CD4-positive, alpha-beta T cell treated with Interleukin-15 for 1 hour (primary cell): Measurements from ENCODE around the gene ARHGDIG.
"Not testable (repeated sequence)": the region's sequence is repeated elsewhere in the genome, so short reads cannot be mapped to it uniquely, and the experiment has no call there.

Experiments
- DNase-seq: peaks from one replicate; pipeline ENCODE4 v3.0.0-alpha.2; 2020

The ARHGDIG gene

DNA sequence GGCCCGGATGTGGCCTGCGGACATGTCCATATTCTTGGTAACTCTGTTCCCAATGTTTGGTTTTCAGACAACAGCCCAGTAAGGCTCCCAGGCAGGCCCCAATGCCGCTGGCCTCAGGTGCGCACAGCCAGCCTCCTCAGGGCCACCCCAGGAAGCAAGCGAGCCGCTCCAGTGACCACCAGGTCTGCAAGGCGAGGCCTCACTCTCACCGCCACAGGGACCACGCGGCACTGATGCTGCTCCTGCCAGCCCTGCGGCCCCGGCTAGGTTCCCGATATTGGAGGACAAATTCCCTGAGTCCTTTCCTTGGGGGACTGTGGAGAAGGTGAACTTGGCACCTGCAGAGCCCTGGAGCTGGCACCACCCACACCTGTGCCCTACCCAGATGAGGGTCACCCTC lies 21.6 kb downstream of the ARHGDIG start:
- no peak for DNase-seq

DNA sequence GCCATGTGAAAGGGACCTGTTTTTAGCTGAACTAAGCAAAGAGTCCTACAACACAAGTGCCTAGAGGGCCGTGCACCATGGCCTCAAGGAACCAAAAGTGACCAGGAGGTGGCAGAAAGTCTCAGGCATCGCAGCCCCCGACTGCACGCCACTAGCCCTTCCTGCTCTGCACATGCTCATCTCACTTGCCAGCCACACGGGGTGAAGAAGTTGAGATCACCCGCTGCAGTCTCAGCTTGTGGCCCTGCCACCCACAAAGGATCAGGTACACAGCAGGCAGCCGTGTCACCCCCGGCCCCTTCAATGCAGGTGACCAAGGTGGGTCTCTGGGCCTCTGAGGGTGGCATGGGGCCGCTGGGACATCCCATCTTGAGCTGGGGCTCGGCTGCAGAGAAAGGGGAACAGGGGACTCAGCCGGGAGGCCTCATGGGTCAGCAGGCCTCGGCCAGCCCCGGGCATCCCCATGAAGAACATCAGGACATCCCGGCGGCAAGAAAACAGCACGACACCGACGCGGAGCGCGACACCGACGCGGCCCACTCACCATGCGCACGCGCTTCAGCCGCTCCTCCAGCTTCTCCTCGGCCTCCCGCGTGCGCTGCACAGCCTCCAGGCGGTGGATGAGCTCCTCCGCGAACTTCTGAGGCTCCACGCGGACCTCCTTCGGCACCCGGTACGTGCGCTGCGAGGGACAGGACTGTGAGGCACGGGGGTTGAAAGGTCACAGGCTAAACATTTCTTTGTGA lies 23.5 kb downstream of the ARHGDIG start:
- DNase-seq = no peak

DNA sequence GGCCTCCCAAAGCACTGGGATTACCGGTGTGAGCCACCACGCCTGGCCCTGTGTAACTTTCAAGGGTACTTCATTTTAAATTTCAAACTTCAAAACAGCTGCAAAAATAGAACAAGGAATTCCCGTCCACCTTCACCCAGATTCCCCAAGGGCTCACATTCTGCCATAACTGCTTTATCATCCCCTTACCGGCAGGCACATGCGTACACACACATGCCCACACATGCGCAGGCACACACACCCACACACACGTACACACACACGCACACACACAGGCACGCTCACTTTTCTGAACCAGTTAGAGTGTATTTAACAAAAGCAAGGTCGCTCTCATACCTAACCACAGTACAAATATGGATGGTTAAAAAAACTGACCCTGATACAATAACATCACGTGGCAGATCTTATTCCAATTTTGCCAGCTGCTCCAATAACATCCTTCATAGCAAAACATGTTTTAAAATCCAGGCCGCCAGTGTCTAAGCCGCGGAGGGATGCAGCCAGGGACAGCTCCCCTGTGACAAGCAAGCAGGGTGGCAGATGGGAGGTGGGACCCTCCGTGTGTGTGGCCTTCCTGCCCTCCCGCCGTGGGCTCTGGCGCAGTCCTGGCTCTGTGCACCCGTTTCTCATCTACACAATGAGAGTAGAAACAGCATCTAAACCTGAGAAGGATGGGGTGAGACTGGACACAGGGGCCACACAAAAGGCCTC lies 25.7 kb downstream of the ARHGDIG start:
- DNase-seq = no peak

DNA sequence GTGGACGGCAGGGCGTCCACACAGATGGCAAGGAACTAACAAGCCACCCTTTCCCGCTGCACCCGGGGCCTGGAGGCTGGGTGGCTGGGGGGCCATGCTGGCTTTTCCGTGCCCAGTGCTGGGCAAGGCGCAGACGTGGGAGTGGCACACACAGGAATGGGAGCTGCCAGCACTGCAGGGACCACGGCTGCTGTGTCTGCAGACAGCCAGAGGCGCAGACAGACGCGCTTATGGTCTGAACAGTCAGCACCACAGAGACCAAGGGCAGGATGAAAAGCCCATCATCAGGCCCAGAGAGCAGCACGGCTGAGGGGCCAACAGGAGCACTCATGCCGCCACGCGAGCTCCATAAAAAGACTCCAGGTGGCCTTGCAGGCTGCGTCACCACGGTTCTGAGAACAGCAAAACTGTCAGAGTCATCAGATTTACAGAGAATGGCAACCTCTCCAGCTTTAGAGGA lies 26.6 kb downstream of the ARHGDIG start:
- DNase-seq = no peak

DNA sequence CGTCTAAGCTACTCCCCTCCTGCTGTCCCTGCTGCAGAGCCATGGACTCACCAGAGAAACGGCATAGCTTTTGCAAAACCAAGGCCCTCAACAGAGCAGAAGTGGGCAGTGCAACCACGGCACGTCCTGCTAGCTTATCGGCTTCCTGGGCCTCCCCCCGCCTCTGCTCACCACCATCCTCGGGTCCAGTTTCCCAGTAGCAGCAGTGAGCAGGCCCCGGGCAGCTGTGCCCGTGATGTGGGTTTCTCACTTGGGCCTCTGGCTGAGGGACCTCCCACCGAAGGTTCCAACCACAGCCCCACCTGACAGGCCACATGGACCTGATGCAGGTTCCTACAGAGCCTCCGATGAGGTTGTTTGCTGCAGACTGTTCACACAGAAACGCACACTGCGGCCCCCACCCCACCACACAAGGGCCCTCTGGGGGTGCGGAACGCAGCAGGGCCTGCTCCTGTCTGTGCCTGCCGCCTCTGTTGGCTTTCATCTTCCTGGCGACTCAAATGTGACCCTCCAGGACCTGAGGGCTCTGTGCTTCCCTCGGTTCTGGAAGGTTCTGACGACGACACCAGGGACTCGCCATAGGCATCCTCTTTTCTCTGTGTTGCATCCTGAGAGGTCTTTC lies 27.4 kb downstream of the ARHGDIG start:
- DNase-seq = no peak

DNA sequence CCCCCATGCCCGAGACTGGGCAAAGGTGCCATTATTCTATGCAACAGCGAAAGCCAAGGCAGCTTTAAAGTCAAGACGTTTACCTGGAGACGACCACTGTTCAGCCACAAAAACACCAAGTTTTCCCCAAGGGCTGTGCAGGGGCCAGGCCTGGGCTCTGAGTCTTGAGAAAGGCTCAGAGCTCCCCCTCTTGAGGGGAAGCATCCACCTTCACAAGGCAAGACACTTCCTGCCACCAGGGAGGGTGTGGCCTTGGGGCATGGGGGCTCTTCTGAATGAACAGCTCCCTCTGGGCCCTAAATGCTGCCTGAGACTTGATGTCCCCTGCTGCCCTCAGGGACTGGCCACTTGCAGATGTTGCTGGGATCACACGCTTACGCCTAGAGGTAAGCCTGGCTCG lies 29.1 kb downstream of the ARHGDIG start:
- no peak for DNase-seq

DNA sequence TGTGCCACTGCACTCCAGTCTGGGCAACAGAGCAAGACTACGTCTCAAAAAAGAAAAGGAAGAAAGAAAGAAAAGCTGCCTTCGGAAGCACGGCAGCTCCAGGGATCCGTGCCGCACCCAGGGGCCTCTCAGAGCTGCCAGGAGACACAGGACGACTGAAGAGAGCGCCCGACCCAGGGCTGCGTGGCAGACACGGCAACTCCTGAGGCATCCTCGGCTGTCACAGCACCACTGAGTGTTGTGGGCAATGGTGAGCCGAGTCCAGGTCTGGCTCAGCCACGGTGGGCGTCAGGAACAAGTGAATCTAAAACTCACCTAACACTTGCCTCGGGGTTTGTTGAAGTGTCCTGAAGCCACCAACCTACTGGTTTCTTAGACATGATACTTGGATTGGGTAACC lies 31.3 kb downstream of the ARHGDIG start:
- no peak for DNase-seq

DNA sequence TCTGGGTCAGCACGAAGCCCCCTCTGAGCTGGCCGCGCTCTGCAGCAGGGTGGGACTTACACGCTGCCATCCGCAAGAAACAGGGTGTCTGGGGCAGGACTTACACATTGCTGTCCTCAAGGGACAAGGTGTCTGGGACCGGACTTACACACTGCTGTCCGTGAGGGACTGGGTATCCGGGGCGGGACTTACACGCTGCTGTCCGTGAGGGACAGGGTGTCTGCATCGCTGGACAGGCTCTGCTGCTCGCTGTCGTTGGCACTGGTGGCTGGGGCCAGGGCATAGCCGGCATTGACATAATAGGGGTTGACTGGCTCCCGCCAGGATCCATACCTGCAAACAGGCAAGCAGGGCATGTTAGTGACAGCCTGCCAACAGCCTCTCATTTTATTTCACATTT lies 34.0 kb downstream of the ARHGDIG start:
- no peak for DNase-seq

DNA sequence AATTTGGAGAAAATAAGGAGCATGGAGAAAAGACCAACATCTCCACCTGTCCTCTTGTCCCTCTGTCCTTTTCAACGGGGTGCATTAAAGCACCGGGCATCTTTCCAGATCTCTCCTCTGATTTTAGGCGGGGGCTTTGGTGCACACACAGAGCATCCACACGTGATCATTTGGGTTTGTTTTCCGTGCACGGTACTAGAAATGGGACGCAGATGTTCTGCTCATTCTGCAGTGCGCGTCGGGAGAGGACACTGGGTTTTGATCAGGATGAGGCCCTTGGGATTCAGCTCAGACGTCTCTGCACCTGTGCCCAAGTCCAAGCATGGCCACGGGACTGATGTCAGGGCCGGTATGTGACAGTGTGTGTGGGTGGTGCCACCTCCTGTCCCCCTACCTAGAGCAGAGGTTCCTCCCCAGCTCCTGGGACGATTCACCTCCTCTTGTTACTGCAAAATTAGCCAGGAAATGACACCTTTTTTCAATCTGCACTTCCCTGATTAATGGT lies 34.5 kb downstream of the ARHGDIG start:
- no peak for DNase-seq

DNA sequence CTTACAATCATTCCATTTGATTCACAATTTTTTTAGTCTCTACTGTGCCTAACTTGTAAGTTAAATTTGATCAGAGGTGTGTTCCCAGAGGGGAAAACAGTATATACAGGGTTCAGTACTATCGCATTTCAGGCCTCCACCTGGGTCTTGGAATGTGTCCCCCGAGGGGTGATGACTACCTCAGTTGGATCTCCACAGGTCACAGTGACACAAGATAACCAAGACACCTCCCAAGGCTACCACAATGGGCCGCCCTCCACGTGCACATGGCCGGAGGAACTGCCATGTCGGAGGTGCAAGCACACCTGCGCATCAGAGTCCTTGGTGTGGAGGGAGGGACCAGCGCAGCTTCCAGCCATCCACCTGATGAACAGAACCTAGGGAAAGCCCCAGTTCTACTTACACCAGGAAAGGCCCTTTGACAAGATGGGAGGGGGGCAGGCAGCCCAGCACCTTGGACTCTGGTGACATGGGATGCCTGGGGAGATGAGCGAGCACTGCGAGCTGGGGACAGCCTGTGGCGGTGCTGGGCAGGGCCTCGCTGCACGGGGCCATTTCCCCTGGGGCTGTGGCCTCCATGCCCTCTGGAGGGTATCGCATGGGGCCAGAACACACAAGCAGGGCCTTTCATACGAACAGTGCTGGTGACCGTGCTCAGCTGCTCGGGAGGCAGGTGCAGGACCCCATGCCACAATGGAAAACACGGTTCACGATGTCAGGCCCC lies 36.5 kb downstream of the ARHGDIG start:
- DNase-seq = no peak

DNA sequence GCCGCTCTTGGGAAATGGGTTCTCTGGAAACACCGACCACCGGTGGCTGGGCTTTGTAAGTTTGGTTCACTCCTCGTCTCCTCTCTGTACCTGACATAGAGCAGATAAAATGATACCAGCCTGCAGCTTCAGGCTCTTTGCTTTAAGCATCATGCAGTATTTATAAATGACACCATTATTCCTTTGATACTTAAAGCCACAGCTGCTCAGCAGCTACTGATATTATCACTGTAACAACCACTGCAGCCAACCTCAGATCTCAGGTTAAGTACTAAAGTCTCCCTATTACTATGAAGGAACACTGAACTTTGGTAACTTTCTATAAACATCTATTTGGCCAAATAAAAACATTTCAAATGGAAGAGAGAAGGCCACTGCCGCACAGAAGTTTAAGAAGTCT lies 37.2 kb downstream of the ARHGDIG start:
- no peak for DNase-seq

DNA sequence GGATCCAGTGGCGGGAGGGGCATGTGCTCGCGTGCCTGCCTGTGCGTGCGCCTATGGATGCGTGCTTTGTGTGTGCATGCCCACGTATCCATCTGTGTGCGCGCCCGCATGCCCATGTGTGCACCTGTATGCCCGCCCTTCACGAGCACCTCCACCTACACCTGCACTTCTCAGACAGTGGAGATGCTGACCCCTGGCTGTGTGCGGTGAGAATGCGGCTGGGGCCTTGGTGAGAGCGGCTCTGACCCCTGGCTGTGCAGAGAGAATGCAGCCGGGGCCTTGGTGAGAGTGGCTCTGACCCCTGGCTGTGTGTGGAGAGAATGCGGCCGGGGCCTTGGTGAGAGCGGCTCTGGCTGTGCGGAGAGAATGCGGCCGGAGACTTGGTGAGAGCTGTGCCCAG lies 38.2 kb downstream of the ARHGDIG start:
- no peak for DNase-seq

DNA sequence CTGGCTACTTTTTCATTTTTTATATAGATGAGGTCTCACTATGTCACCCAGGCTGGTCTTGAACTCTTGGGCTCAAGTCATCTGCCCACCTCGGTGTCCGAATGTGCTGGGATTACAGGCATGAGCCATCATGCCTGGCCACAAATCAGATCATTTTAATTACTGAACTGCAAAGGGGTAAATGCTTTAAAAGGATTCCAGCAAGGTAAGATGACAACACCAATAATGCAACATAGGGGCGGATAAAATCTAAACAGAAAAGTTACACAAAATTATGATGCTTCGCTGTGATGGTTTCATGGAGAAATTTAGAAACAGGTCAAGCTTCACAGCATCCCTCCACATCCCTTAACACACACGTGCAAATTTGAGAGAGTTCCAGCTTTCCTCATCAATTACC lies 39.8 kb downstream of the ARHGDIG start:
- DNase-seq = no peak

DNA sequence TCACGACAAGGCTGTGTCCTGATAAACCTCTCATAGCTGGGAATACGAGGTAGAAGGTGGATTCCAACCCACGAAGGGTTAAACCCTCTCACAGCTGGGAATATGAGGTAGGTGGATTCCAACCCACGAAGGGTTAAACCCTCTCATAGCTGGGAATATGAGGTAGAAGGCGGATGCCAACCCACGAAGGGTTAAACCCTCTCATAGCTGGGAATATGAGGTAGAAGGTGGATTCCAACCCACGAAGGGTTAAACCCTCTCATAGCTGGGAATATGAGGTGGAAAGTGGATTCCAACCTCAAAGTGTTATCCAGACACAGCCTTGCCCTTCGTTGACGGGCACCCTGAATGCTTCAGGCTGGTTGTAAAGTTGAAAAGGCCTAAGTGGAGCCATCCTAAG lies 41.1 kb downstream of the ARHGDIG start:
- no peak for DNase-seq

DNA sequence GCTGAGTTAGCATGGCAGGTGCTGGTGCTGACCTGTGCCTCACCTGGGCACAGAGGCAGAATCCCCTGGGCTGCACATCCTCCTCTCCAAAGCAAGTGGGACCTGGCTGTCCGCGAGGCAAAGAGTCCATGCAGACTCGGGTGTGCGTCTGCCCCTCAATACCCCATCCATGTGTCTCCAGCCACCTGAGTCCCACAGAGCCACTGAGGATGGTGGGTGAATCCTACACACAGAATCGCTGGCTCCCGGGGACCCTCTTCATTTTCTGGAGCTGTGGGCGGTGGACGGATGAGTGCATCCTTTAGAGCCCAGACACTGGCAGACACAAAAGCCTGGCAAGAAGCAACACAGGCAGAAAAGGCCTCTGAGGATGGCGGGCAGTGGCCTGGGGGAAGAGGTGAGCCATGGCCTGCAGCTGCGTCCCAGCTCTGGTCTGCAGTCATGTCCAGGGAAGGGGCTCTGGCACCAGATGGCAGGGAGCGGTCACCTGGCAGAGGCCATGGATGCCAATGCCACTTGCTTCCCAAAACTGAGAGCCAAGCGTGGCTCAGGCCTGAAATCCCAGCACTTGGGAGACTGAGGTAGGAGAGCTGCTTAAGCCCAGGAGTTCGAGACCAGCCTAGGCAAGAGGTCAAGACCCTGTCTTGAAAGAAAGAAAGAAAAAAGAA lies 42.2 kb downstream of the ARHGDIG start:
- no peak for DNase-seq

DNA sequence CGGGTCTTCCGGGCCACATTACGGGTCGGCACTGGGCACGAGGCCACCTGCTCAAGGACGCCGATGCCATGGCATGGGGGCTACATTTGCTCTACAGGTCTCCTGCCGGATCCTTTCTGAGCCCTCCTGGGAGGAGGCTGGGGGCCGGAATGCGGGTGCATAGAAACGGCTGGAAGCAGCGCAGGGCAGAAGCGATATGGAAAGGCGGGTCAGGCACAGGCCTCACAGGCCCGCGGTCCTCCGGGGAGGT lies 43.7 kb downstream of the ARHGDIG start:
- DNase-seq = no peak

DNA sequence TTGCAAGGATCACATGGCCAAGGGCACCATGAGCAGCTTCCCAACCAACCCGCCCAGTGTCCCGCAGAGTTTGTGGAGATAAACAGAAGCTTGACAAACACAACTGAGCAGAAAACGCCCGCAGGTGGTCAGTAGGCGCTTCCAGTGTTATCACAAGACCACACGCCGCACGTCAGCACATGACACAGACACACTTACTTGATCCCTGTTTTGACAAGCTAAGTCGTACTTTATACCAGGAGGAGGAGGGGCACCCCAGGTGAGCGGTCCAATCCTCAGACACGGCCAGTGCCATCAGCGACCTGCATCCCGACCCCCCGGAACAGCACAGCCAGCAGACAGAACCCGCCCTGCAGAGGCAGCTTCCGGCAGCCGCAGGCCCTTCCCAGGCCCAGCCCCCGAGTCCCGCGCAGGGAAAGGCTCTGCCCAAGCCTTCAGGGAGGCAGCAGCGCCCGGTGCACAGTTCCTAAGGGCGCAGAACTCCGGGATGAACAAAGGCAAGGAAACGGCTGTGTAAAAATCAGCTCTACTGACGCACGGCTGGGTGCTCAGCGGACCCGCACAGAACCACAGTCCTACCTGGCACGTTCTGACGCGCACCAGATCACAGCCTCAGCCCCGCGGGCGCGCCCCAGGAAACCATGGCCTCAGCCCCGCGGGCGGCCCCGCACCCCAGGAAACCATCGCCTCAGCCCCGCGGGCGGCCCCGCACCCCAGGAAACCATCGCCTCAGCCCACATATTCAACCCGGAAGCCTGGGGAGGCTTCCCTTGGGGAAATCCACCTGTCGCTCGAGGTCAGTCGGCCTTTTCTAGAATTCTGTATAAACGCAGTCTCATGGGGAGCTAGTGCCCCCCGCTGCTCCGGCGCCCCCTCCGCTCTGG lies 44.3 kb downstream of the ARHGDIG start:
- DNase-seq = peak; percentile 82

DNA sequence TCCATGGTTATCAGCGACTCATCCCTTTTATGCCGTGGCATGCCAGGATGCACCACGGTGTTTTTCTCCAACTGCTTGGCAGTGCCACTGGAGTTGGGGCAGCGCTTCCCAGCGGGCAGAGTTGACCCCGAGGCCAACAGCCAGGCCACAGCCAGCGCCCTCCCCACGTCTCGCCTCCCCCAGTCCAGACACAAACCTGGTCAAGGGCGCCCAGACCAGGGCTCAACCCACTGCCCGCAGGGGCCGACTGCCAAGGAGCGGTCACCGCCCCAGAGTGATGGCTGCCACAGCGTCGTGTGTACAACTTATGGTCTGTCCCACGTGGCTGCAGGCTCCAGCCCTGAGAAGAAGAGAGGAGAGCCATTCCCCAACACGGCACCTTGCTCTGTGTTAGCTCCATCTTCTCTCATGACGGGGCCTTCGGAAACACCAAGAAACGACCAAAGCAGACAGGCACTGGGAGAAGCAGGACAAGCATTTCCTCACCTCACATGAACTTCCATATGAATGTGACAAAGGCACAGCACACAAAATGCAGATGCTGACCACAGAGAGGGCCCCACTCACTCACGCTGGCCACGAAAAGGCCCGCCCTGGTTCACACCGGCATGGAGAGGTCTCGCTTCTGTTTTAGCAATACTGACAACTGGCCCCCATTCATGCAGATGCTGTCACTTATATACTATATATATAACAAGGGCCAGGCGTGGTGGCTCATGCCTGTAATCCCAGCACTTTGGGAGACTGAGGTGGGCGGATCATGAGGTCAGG lies 45.2 kb downstream of the ARHGDIG start:
- no peak for DNase-seq

DNA sequence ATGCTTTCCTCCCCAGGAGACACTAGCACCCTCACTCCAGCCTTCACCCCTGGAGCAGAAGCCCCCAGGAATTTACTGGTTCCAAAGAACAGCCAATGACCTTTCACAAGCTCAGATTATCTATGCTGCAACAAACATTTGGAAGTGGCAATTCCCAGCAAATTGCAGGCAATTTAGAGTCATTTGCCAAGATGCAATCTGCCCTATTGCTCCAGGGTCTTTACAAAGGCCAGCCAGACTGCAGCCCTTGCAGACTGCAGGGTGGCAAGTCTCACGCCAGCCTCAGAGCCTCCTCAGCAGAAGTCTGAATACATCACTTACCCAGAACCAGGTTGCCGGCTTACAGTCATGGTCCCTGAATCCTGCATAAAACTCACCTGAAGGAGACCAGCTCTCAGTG lies 50.4 kb downstream of the ARHGDIG start:
- no peak for DNase-seq

DNA sequence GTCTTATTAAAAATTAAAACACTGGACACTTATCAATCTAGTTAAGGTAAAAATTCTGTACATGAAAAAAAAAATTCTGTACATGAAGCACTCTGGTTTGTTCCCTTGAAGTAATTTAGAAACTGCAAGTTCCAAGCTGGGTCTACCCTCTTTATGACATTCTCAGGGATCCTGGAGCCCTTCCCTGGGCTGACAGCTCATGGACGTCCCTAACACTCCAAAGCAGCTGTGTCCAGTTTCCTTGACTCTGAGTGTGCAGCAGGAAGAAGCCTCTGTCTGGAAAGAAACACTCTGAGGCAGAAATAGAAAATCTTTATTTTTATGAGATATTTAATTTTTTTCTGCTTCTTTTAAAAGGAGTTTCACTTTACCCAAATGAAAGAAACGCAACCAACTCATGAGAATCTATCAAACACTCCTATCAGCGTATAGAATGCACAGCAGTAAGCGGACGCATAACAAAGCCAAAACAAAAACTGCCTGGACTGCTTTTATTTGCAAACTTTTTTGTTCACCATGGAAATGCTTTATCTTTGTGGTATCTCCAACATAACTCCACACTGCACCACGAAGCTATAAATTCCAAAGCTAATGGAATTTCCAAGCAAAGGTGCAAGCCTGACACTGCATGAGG lies 50.9 kb downstream of the ARHGDIG start:
- DNase-seq = not testable (repeated sequence)
